Liver (tissue), 9 donors: ENCODE measurements around the gene HIVEP2. TPM values are rescaled to one million over a fixed set of nuclear protein-coding genes. Genes with fewer than 3 reads are reported as not detected.

ENCODE experiments used
- DNase-seq: peaks from one replicate; pipeline ENCODE4 v3.0.0-alpha.2; 2017; ENCODE audit warnings: low spot score
- H3K27ac ChIP-seq, 2 donors: one replicate each; pipeline ENCODE4 v1.7.0; 2013; ENCODE audit warnings: inconsistent platforms in 2 of 2, low read length in 2 of 2, control low read depth in 1 of 2, low read depth in 1 of 2, mild to moderate bottlenecking in 1 of 2
- H3K27me3 ChIP-seq, 4 donors: one replicate each; pipeline versions ENCODE4 v1.6.1 to v1.7.0; 2013; ENCODE audit warnings: low read length in 3 of 4, inconsistent platforms in 1 of 4, mild to moderate bottlenecking in 1 of 4, moderate library complexity in 1 of 4; ENCODE audit not compliant: control insufficient read depth in 4 of 4, insufficient read depth in 4 of 4
- H3K36me3 ChIP-seq, 4 donors: one replicate each; pipeline versions ENCODE4 v1.6.1 to v1.7.0; 2013; ENCODE audit warnings: low read length in 3 of 4, mild to moderate bottlenecking in 3 of 4, low read depth in 1 of 4, moderate library complexity in 1 of 4; ENCODE audit not compliant: control insufficient read depth in 4 of 4, insufficient read depth in 3 of 4
- H3K4me1 ChIP-seq, 4 donors: one replicate each; pipeline versions ENCODE4 v1.6.1 to v1.7.0; 2013; ENCODE audit warnings: low read length in 3 of 4, mild to moderate bottlenecking in 3 of 4, moderate library complexity in 1 of 4; ENCODE audit not compliant: control insufficient read depth in 4 of 4, insufficient read depth in 4 of 4
- H3K4me3 ChIP-seq, 3 donors: one replicate each; pipeline versions ENCODE4 v1.6.1 to v1.7.0; 2013; ENCODE audit warnings: low read length in 3 of 3, control low read depth in 1 of 3, low read depth in 1 of 3, mild to moderate bottlenecking in 1 of 3
- H3K9ac ChIP-seq, 2 donors: one replicate each; pipeline ENCODE4 v1.7.0; 2013; ENCODE audit warnings: low read length in 2 of 2, mild to moderate bottlenecking in 2 of 2, moderate library complexity in 2 of 2, control low read depth in 1 of 2, low read depth in 1 of 2
- H3K9me3 ChIP-seq, 4 donors: one replicate each; pipeline versions ENCODE4 v1.6.1 to v1.7.0; 2013; ENCODE audit warnings: low read length in 3 of 4; ENCODE audit not compliant: control insufficient read depth in 4 of 4
- ATF3 ChIP-seq: IDR thresholded peaks from 2 replicates; pipeline ENCODE4 v1.6.1; 2016; ENCODE audit warnings: antibody characterized with exemption
- CTCF ChIP-seq: fragments of 150-350 bp; IDR thresholded peaks from 2 replicates; pipeline ENCODE4 v1.5.1; 2017; ENCODE audit warnings: improper control_type of control experiment, low read depth, low read length; ENCODE audit not compliant: missing input control
- EGR1 ChIP-seq, 2 donors: IDR thresholded peaks; 2 replicates each; pipeline ENCODE4 v1.6.1; 2016 to 2018; ENCODE audit warnings: antibody characterized with exemption in 2 of 2, low read depth in 2 of 2
- FOXA1 ChIP-seq: IDR thresholded peaks from 2 replicates; pipeline ENCODE4 v1.6.1; 2016; ENCODE audit warnings: antibody characterized with exemption
- FOXA2 ChIP-seq: IDR thresholded peaks from 2 replicates; pipeline ENCODE4 v1.6.1; 2016; ENCODE audit warnings: antibody characterized with exemption
- HNF4A ChIP-seq, 2 donors: conservative IDR thresholded peaks; 2 replicates each; pipeline ENCODE4 v1.6.1; 2016; ENCODE audit warnings: antibody characterized with exemption in 2 of 2, mild to moderate bottlenecking in 2 of 2
- JUND ChIP-seq, 2 donors: IDR thresholded peaks; 2 replicates each; pipeline ENCODE4 v1.6.1; 2016; ENCODE audit warnings: antibody characterized with exemption in 2 of 2
- RAD21 ChIP-seq, 2 donors: IDR thresholded peaks; 2 replicates each; pipeline ENCODE4 v1.6.1; 2016; ENCODE audit warnings: antibody characterized with exemption in 2 of 2, mild to moderate bottlenecking in 2 of 2
- REST ChIP-seq: IDR thresholded peaks from 2 replicates; pipeline ENCODE4 v1.6.1; 2016; ENCODE audit warnings: antibody characterized with exemption, mild to moderate bottlenecking
- RXRA ChIP-seq, 2 donors: IDR thresholded peaks; 2 replicates each; pipeline ENCODE4 v1.6.1; 2017 to 2018; ENCODE audit warnings: antibody characterized with exemption in 2 of 2, mild to moderate bottlenecking in 1 of 2
- SP1 ChIP-seq: IDR thresholded peaks from 2 replicates; pipeline ENCODE4 v1.6.1; 2018; ENCODE audit warnings: antibody characterized with exemption, mild to moderate bottlenecking
- TAF1 ChIP-seq: conservative IDR thresholded peaks from 2 replicates; pipeline ENCODE4 v1.6.1; 2016; ENCODE audit warnings: antibody characterized with exemption, mild to moderate bottlenecking
- YY1 ChIP-seq: IDR thresholded peaks from 2 replicates; pipeline ENCODE4 v1.6.1; 2016; ENCODE audit warnings: antibody characterized with exemption, mild to moderate bottlenecking
- ZBTB33 ChIP-seq: IDR thresholded peaks from 2 replicates; pipeline ENCODE4 v1.6.1; 2016; ENCODE audit warnings: antibody characterized with exemption
- whole genome bisulfite sequencing: extraction: QIAGEN DNeasy Blood & Tissue Kit; methylation state at CpG from one replicate; pipeline ENCODE4 v1.1.7; 2013; 5-methylcytosine and 5-hydroxymethylcytosine counted together
- polyA plus RNA-seq, 2 donors: library from polyadenylated mRNA; stranded (reverse) in 1 of 2; unstranded in 1 of 2; fragments of 200-250 nt in 1 of 2; fragments of >200 nt in 1 of 2; fragmentation: Nextera tagmentation in 1 of 2; extraction: Ambion mirVana in 1 of 2; gene quantifications; one replicate each; pipeline versions ENCODE4 v1.2.1 to v1.2.3, GENCODE V29; 2013 to 2015
- total RNA-seq, 2 donors: library from RNA; depleted of rRNA; stranded (reverse); fragments of >200 nt; gene quantifications; one replicate each; pipeline ENCODE4 v1.2.3, GENCODE V29; 2014
- donor health status: healthy.
- donor health status: healthy.
- donor health status: healthy.
- donor health status: healthy.
- donor health status: healthy.

HIVEP2 gene
- total and polyA plus RNA-seq, 4 donors = 0.82 to 6.6 (median 1.3) TPM

GRCh38 chr6:142809947-142810346, 135.0 kb downstream of the HIVEP2 start:
- peak; percentile 32 for TF ChIP-seq YY1
- TF ChIP-seq TAF1 = no peak
- peak; percentile 35 to 54 for TF ChIP-seq HNF4A (conservative IDR thresholded peaks at IDR 0.05)
- peak in 1 of 2 donors; percentile 53 for TF ChIP-seq RXRA (IDR thresholded peaks at IDR 0.05)
- peak; percentile 71 for TF ChIP-seq FOXA1
- TF ChIP-seq REST = no peak
- no peak for TF ChIP-seq SP1
- TF ChIP-seq FOXA2 = peak; percentile 96
- no peak for TF ChIP-seq RAD21 (IDR thresholded peaks at IDR 0.05)
- 64% methylated on average over 2 of the region's 2 CpGs for WGBS
- Histone ChIP-seq H3K9ac (no peak overlapping the region), H3K36me3 (peaks cover 0 to 4% (median under 1%) of the 10 kb centered on the region in 4 donors), H3K27me3 (no peaks in the 10 kb centered on the region), H3K4me1 (peaks cover 0 to 4% (median 1%) of the 10 kb centered on the region in 4 donors), H3K4me3 (no peak overlapping the region), H3K9me3 (no peaks in the 10 kb centered on the region), H3K27ac (no peak overlapping the region)
- no peak for DNase-seq

- Histone ChIP-seq H3K27ac (no peak overlapping the region), H3K9me3 (no peaks in the 10 kb centered on the region), H3K9ac (no peak overlapping the region), H3K4me3 (no peak overlapping the region), H3K27me3 (no peaks in the 10 kb centered on the region), H3K36me3 (peaks cover 0 to 4% (median under 1%) of the 10 kb centered on the region in 4 donors), H3K4me1 (peaks cover 5 to 13% (median 10%) of the 10 kb centered on the region in 4 donors)
- no peak for TF ChIP-seq TAF1
- TF ChIP-seq RXRA (IDR thresholded peaks at IDR 0.05) = no peak
- TF ChIP-seq FOXA2 = no peak
- TF ChIP-seq EGR1 (IDR thresholded peaks at IDR 0.05; ENCODE audit: low read depth in 2 of 2) = no peak
- no peak for TF ChIP-seq YY1
- no peak for TF ChIP-seq FOXA1
- TF ChIP-seq ZBTB33 = no peak
- no peak for TF ChIP-seq RAD21 (IDR thresholded peaks at IDR 0.05)
- no peak for TF ChIP-seq REST
- TF ChIP-seq HNF4A (conservative IDR thresholded peaks at IDR 0.05) = no peak
- no peak for TF ChIP-seq CTCF
- no peak for TF ChIP-seq ATF3
- no peak for TF ChIP-seq JUND (IDR thresholded peaks at IDR 0.05)
- 97% methylated on average over 5 of the region's 5 CpGs for WGBS
- DNase-seq = no peak
Observed at GRCh38 chr6:142808405-142809061, 136.4 kb downstream of the HIVEP2 start.
